ENCODE results near the gene KCNMA1. TPM values are rescaled to one million over a fixed set of nuclear protein-coding genes. Genes with fewer than 3 reads are reported as not detected.

The KCNMA1 gene
- polyA plus RNA-seq, 6 donors from 2014 or later: not detected

GRCh38 chr10:77636282-77636966 is 1.2 kb downstream of the KCNMA1 start:
- Mint-ChIP-seq H3K4me3 (peak overlapping the region; percentile 63 to 91 (median 79)), H3K27ac (no peak overlapping the region), H3K4me1 (peaks cover 16 to 18% (median 17%) of the 10 kb centered on the region in 3 donors), H3K9me3 (no peaks in the 10 kb centered on the region), H3K27me3 (peaks cover 63 to 87% (median 83%) of the 10 kb centered on the region in 3 donors), H3K36me3 (peaks cover 0 to 7% of the 10 kb centered on the region in 2 donors)
- ATAC-seq (ENCODE audit: low read depth in 2 of 2): peak in 1 of 2 donors; percentile 14
- DNase-seq: no peak

- H3K36me3 Mint-ChIP-seq: peaks cover 0 to 7% of the 10 kb centered on the region in 2 donors
- H3K27me3 Mint-ChIP-seq: peaks cover 59 to 79% (median 75%) of the 10 kb centered on the region in 3 donors
- H3K9me3 Mint-ChIP-seq: no peaks in the 10 kb centered on the region
- peaks cover 12 to 18% (median 12%) of the 10 kb centered on the region in 3 donors for H3K4me1 Mint-ChIP-seq
- DNase-seq (no peak), ATAC-seq (ENCODE audit: low read depth in 2 of 2) (no peak)
- peak overlapping the region in 6 of 8 donors; percentile 16 to 91 (median 71) for H3K4me3 Mint-ChIP-seq
- H3K27ac Mint-ChIP-seq: peak overlapping the region in 1 of 6 donors; percentile 25
These were observed 2.0 kb downstream of the KCNMA1 start for GRCh38 chr10:77635402-77636227.

GRCh38 chr10:77634939-77635338 is 2.7 kb downstream of the KCNMA1 start:
- H3K27me3 Mint-ChIP-seq: peaks cover 54 to 72% (median 68%) of the 10 kb centered on the region in 3 donors
- H3K36me3 Mint-ChIP-seq: peaks cover 0 to 7% of the 10 kb centered on the region in 2 donors
- H3K4me3 Mint-ChIP-seq: peak overlapping the region in 1 of 8 donors; percentile 16
- DNase-seq (no peak), ATAC-seq (ENCODE audit: low read depth in 2 of 2) (no peak)
- H3K27ac Mint-ChIP-seq: no peak overlapping the region
- peaks cover 12 to 18% (median 12%) of the 10 kb centered on the region in 3 donors for H3K4me1 Mint-ChIP-seq
- H3K9me3 Mint-ChIP-seq: no peaks in the 10 kb centered on the region

- peaks cover 0 to 7% of the 10 kb centered on the region in 2 donors for H3K36me3 Mint-ChIP-seq
- no peak overlapping the region for H3K27ac Mint-ChIP-seq
- H3K4me3 Mint-ChIP-seq: peak overlapping the region in 1 of 8 donors; percentile 15
- ATAC-seq (ENCODE audit: low read depth in 2 of 2) (no peak), DNase-seq (no peak)
- peaks cover 8 to 13% (median 9%) of the 10 kb centered on the region in 3 donors for H3K4me1 Mint-ChIP-seq
- no peaks in the 10 kb centered on the region for H3K9me3 Mint-ChIP-seq
- H3K27me3 Mint-ChIP-seq: peaks cover 50 to 57% (median 54%) of the 10 kb centered on the region in 3 donors
These were observed 4.2 kb downstream of the KCNMA1 start for GRCh38 chr10:77633376-77633775.

- ATAC-seq (ENCODE audit: low read depth in 2 of 2): no peak
- H3K36me3 Mint-ChIP-seq: peaks cover 0 to 8% of the 10 kb centered on the region in 2 donors
- H3K9me3 Mint-ChIP-seq: no peaks in the 10 kb centered on the region
- peaks cover 0 to under 1% (median 0%) of the 10 kb centered on the region in 3 donors for H3K4me1 Mint-ChIP-seq
- peaks cover 41 to 44% (median 43%) of the 10 kb centered on the region in 3 donors for H3K27me3 Mint-ChIP-seq
- H3K27ac Mint-ChIP-seq: no peak overlapping the region
- no peak overlapping the region for H3K4me3 Mint-ChIP-seq
- DNase-seq: no peak
These were observed 6.4 kb downstream of the KCNMA1 start for GRCh38 chr10:77631241-77631640.

GRCh38 chr10:77630507-77630848 is 7.1 kb downstream of the KCNMA1 start:
- peaks cover 0 to 5% (median 1%) of the 10 kb centered on the region in 3 donors for H3K4me1 Mint-ChIP-seq
- ATAC-seq (ENCODE audit: low read depth in 2 of 2) (no peak), DNase-seq (no peak)
- H3K4me3 Mint-ChIP-seq: no peak overlapping the region
- H3K27ac Mint-ChIP-seq: no peak overlapping the region
- peaks cover 0 to 8% of the 10 kb centered on the region in 2 donors for H3K36me3 Mint-ChIP-seq
- H3K9me3 Mint-ChIP-seq: no peaks in the 10 kb centered on the region
- H3K27me3 Mint-ChIP-seq: peaks cover 34 to 36% (median 35%) of the 10 kb centered on the region in 3 donors

- peaks cover 0 to 8% of the 10 kb centered on the region in 2 donors for H3K36me3 Mint-ChIP-seq
These were observed 7.7 kb downstream of the KCNMA1 start for GRCh38 chr10:77629775-77630506.

GRCh38 chr10:77628906-77629730 is 8.5 kb downstream of the KCNMA1 start:
- no peaks in the 10 kb centered on the region for H3K9me3 Mint-ChIP-seq
- peaks cover 21 to 26% (median 21%) of the 10 kb centered on the region in 3 donors for H3K27me3 Mint-ChIP-seq
- peaks cover 4 to 10% (median 9%) of the 10 kb centered on the region in 3 donors for H3K4me1 Mint-ChIP-seq
- H3K27ac Mint-ChIP-seq: peak overlapping the region in 1 of 6 donors; percentile 39
- DNase-seq (no peak), ATAC-seq (ENCODE audit: low read depth in 2 of 2) (no peak)
- H3K4me3 Mint-ChIP-seq: no peak overlapping the region
- peaks cover 0 to 8% of the 10 kb centered on the region in 2 donors for H3K36me3 Mint-ChIP-seq

More at GRCh38 chr10:77629775-77630506, 7.7 kb downstream of the KCNMA1 start:
- Mint-ChIP-seq H3K27me3 (peaks cover 29 to 31% (median 30%) of the 10 kb centered on the region in 3 donors), H3K27ac (no peak overlapping the region), H3K9me3 (no peaks in the 10 kb centered on the region), H3K4me3 (peak overlapping the region in 1 of 8 donors; percentile 29), H3K4me1 (peaks cover 4 to 9% (median 4%) of the 10 kb centered on the region in 3 donors)
- ATAC-seq (ENCODE audit: low read depth in 2 of 2) (no peak), DNase-seq (no peak)

- ATAC-seq (ENCODE audit: low read depth in 2 of 2): no peak
- H3K36me3 Mint-ChIP-seq: peaks cover 0 to 8% of the 10 kb centered on the region in 2 donors
- no peak overlapping the region for H3K4me3 Mint-ChIP-seq
- H3K9me3 Mint-ChIP-seq: no peaks in the 10 kb centered on the region
- H3K4me1 Mint-ChIP-seq: peaks cover 22 to 37% (median 34%) of the 10 kb centered on the region in 3 donors
- peaks cover 0 to 10% (median 0%) of the 10 kb centered on the region in 3 donors for H3K27me3 Mint-ChIP-seq
- H3K27ac Mint-ChIP-seq: peak overlapping the region in 2 of 6 donors; percentile 10 to 64
- DNase-seq: no peak
These were observed 11.2 kb downstream of the KCNMA1 start for GRCh38 chr10:77626266-77626935.

- Mint-ChIP-seq H3K4me3 (no peak overlapping the region), H3K36me3 (peaks cover 0 to 8% of the 10 kb centered on the region in 2 donors), H3K9me3 (no peaks in the 10 kb centered on the region), H3K27me3 (peaks cover 0 to 10% (median 0%) of the 10 kb centered on the region in 3 donors), H3K27ac (peak overlapping the region in 2 of 6 donors; percentile 12 to 29), H3K4me1 (peaks cover 22 to 40% (median 36%) of the 10 kb centered on the region in 3 donors)
- ATAC-seq (ENCODE audit: low read depth in 2 of 2) (peak in 1 of 2 donors; percentile 29), DNase-seq (no peak)
These were observed 12.2 kb downstream of the KCNMA1 start for GRCh38 chr10:77625379-77625778.

- H3K36me3 Mint-ChIP-seq: peaks cover 0 to 8% of the 10 kb centered on the region in 2 donors
These were observed 14.7 kb downstream of the KCNMA1 start for GRCh38 chr10:77622889-77623291.

GRCh38 chr10:77620731-77621130 is 16.9 kb downstream of the KCNMA1 start:
- no peak for ATAC-seq (ENCODE audit: low read depth in 2 of 2)
- H3K4me1 Mint-ChIP-seq: peaks cover 22 to 40% (median 33%) of the 10 kb centered on the region in 3 donors
- no peak overlapping the region for H3K4me3 Mint-ChIP-seq
- H3K27me3 Mint-ChIP-seq: peaks cover 0 to 2% (median 0%) of the 10 kb centered on the region in 3 donors
- no peaks in the 10 kb centered on the region for H3K9me3 Mint-ChIP-seq
- DNase-seq: no peak
- no peaks in the 10 kb centered on the region for H3K36me3 Mint-ChIP-seq
- H3K27ac Mint-ChIP-seq: no peak overlapping the region

More at GRCh38 chr10:77622889-77623291, 14.7 kb downstream of the KCNMA1 start:
- H3K27ac Mint-ChIP-seq: peak overlapping the region; percentile 63 to 96 (median 80)
- ATAC-seq (ENCODE audit: low read depth in 2 of 2): peak; percentile 83 to 94
- H3K4me1 Mint-ChIP-seq: peaks cover 22 to 40% (median 36%) of the 10 kb centered on the region in 3 donors
- DNase-seq: peak; percentile 50
- H3K4me3 Mint-ChIP-seq: peak overlapping the region in 7 of 8 donors; percentile 55 to 83 (median 70)
- H3K27me3 Mint-ChIP-seq: no peaks in the 10 kb centered on the region
- no peaks in the 10 kb centered on the region for H3K9me3 Mint-ChIP-seq
